H9 (cell line): ENCODE measurements around the gene MAN1B1. TPM values are rescaled to one million over a fixed set of nuclear protein-coding genes. Genes with fewer than 3 reads are reported as not detected.

Experiments used
- DNase-seq: peaks from one replicate; pipeline ENCODE4 v3.0.0-alpha.2; 2017
- H2AFZ ChIP-seq: one replicate; pipeline ENCODE4 v1.6.1; 2013; ENCODE audit warnings: mild to moderate bottlenecking, low read length, control low read depth, moderate library complexity
- H2AK5ac ChIP-seq: 2 replicates; pipeline ENCODE4 v1.6.1; 2013; ENCODE audit warnings: low read length, control low read depth, mixed read lengths; ENCODE audit not compliant: insufficient read length
- H2BK120ac ChIP-seq: one replicate; pipeline ENCODE4 v1.6.1; 2013; ENCODE audit warnings: low read depth, mild to moderate bottlenecking, low read length, control low read depth, inconsistent platforms; ENCODE audit not compliant: poor library complexity, severe bottlenecking
- H2BK12ac ChIP-seq: 2 replicates; pipeline ENCODE4 v1.6.1; 2013; ENCODE audit warnings: low read length, control low read depth, mixed read lengths, low read depth; ENCODE audit not compliant: insufficient read length
- H2BK15ac ChIP-seq: 2 replicates; pipeline ENCODE4 v1.6.1; 2013; ENCODE audit warnings: low read depth, low read length, control low read depth
- H2BK20ac ChIP-seq: one replicate; pipeline ENCODE4 v1.6.1; 2013; ENCODE audit warnings: low read depth, mild to moderate bottlenecking, low read length, control low read depth, inconsistent platforms; ENCODE audit not compliant: poor library complexity, severe bottlenecking
- H2BK5ac ChIP-seq: 2 replicates; pipeline ENCODE4 v1.6.1; 2013; ENCODE audit warnings: low read length, control low read depth, mixed read lengths; ENCODE audit not compliant: insufficient read length
- H3K14ac ChIP-seq: 2 replicates; pipeline ENCODE4 v1.6.1; 2013; ENCODE audit warnings: low read length, control low read depth; ENCODE audit not compliant: insufficient read depth
- H3K18ac ChIP-seq: 2 replicates; pipeline ENCODE4 v1.6.1; 2013; ENCODE audit warnings: low read depth, mild to moderate bottlenecking, mixed read lengths, low read length, control low read depth; ENCODE audit not compliant: insufficient read length
- H3K23ac ChIP-seq: 2 replicates; pipeline ENCODE4 v1.6.1; 2013; ENCODE audit warnings: low read length, control low read depth, mixed read lengths, low read depth; ENCODE audit not compliant: insufficient read length
- H3K23me2 ChIP-seq: 2 replicates; pipeline ENCODE4 v1.6.1; 2013; ENCODE audit warnings: low read depth, mild to moderate bottlenecking, mixed read lengths, low read length, control low read depth; ENCODE audit not compliant: insufficient read length, poor library complexity, severe bottlenecking
- H3K27ac ChIP-seq: 2 replicates; pipeline ENCODE4 v1.5.1; 2013; ENCODE audit warnings: low read length, control low read depth, mixed read lengths, low read depth; ENCODE audit not compliant: insufficient read length
- H3K27me3 ChIP-seq: 2 replicates; pipeline ENCODE4 v1.6.1; 2013; ENCODE audit warnings: low read length, control low read depth, inconsistent platforms; ENCODE audit not compliant: insufficient read depth
- H3K4ac ChIP-seq: 2 replicates; pipeline ENCODE4 v1.6.1; 2013; ENCODE audit warnings: low read depth, mild to moderate bottlenecking, control low read depth, inconsistent platforms, low read length, moderate library complexity
- H3K4me1 ChIP-seq: 2 replicates; pipeline ENCODE4 v1.6.1; 2013; ENCODE audit warnings: low read length, control low read depth, inconsistent platforms; ENCODE audit not compliant: insufficient read depth
- H3K4me2 ChIP-seq: 2 replicates; pipeline ENCODE4 v1.6.1; 2013; ENCODE audit warnings: low read length, control low read depth, mixed read lengths; ENCODE audit not compliant: insufficient read length, insufficient read depth
- H3K56ac ChIP-seq: 2 replicates; pipeline ENCODE4 v1.6.1; 2013; ENCODE audit warnings: low read depth, mild to moderate bottlenecking, mixed read lengths, low read length, control low read depth; ENCODE audit not compliant: insufficient read length
- H3K79me1 ChIP-seq: 2 replicates; pipeline ENCODE4 v1.6.1; 2013; ENCODE audit warnings: low read depth, mild to moderate bottlenecking, moderate library complexity, low read length, control low read depth, inconsistent platforms; ENCODE audit not compliant: insufficient read depth, poor library complexity, severe bottlenecking
- H3K79me2 ChIP-seq: 2 replicates; pipeline ENCODE4 v1.6.1; 2013; ENCODE audit warnings: low read length, control low read depth, inconsistent platforms; ENCODE audit not compliant: insufficient read depth
- H3K9ac ChIP-seq: 2 replicates; pipeline ENCODE4 v1.6.1; 2013; ENCODE audit warnings: low read length, control low read depth, mixed read lengths; ENCODE audit not compliant: insufficient read length; ENCODE audit errors: extremely low read depth
- H3K9me3 ChIP-seq: one replicate; pipeline ENCODE4 v1.6.1; 2013; ENCODE audit warnings: low read depth, low read length, inconsistent platforms; ENCODE audit not compliant: control insufficient read depth
- H3T11ph ChIP-seq: one replicate; pipeline ENCODE4 v1.6.1; 2013; ENCODE audit warnings: mild to moderate bottlenecking, low read length, control low read depth, inconsistent platforms
- H4K20me1 ChIP-seq: one replicate; pipeline ENCODE4 v1.6.1; 2013; ENCODE audit not compliant: control insufficient read depth, insufficient read length, insufficient read depth
- H4K5ac ChIP-seq: 2 replicates; pipeline ENCODE4 v1.6.1; 2013; ENCODE audit warnings: low read depth, mild to moderate bottlenecking, mixed read lengths, low read length, control low read depth; ENCODE audit not compliant: insufficient read length
- H4K8ac ChIP-seq: replicated peaks from 2 replicates; pipeline ENCODE4 v1.6.1; 2013; ENCODE audit warnings: low read length, control low read depth, mixed read lengths, low read depth; ENCODE audit not compliant: insufficient read length
- H4K91ac ChIP-seq: 2 replicates; pipeline ENCODE4 v1.6.1; 2013; ENCODE audit warnings: low read depth, mild to moderate bottlenecking, moderate library complexity, mixed read lengths, low read length, control low read depth; ENCODE audit not compliant: insufficient read length
- H3K27ac Mint-ChIP-seq, 3 experiments: 2 replicates in 2 of 3; 3 replicates in 1 of 3; pipeline ENCODE4 v1.8.0; 2020 to 2021; ENCODE audit warnings: mixed read lengths in 3 of 3, mild to moderate bottlenecking in 1 of 3, moderate library complexity in 1 of 3
- H3K27me3 Mint-ChIP-seq: 2 replicates; pipeline ENCODE4 v1.8.0; 2021; ENCODE audit warnings: low read depth, mild to moderate bottlenecking, moderate library complexity, mixed read lengths
- H3K36me3 Mint-ChIP-seq, 3 experiments: 2 replicates in 2 of 3; 3 replicates in 1 of 3; pipeline ENCODE4 v1.8.0; 2020 to 2021; ENCODE audit warnings: low read depth in 3 of 3, mixed read lengths in 3 of 3; ENCODE audit not compliant: insufficient read depth in 1 of 3
- H3K4me1 Mint-ChIP-seq, 2 experiments: 2 replicates each; pipeline ENCODE4 v1.8.0; 2020; ENCODE audit warnings: mixed read lengths in 2 of 2
- H3K4me3 Mint-ChIP-seq, 2 experiments: 2 replicates in 1 of 2; 3 replicates in 1 of 2; pipeline ENCODE4 v1.8.0; 2020 to 2021; ENCODE audit warnings: mild to moderate bottlenecking in 2 of 2, mixed read lengths in 2 of 2, moderate library complexity in 1 of 2
- H3K9me3 Mint-ChIP-seq, 2 experiments: 2 replicates in 1 of 2; 3 replicates in 1 of 2; pipeline ENCODE4 v1.8.0; 2020; ENCODE audit warnings: mild to moderate bottlenecking in 2 of 2, mixed read lengths in 2 of 2, moderate library complexity in 1 of 2
- CTCF ChIP-seq: fragments of 200-600 bp; sonication (generic); conservative IDR thresholded peaks from 3 replicates; pipeline ENCODE4 v1.8.0; 2021; ENCODE audit warnings: antibody characterized with exemption, mild to moderate bottlenecking
- WGBS: extraction: QIAGEN DNeasy Blood & Tissue Kit; methylation state at CpG from one replicate; pipeline ENCODE4 v1.1.7; 2013; ENCODE audit warnings: missing lambda C conversion rate, low lambda C conversion rate, mixed read lengths; ENCODE audit not compliant: insufficient read length; ENCODE audit errors: extremely low coverage; 5-methylcytosine and 5-hydroxymethylcytosine counted together
- total RNA-seq: library from RNA; stranded (reverse); gene quantifications from 2 replicates; pipeline ENCODE4 v1.2.1, GENCODE V29; 2021

MAN1B1 gene
- total RNA-seq, 1 experiment from 2014 or later = 34.9 TPM

- DNase-seq = no peak
- H3K23ac ChIP-seq = no peak overlapping the region
- no peak overlapping the region for H3K4me3 Mint-ChIP-seq
Observed at GRCh38 chr9:137097761-137098462, 11.1 kb downstream of the MAN1B1 start.

More at GRCh38 chr9:137097761-137098462, 11.1 kb downstream of the MAN1B1 start:
- Mint-ChIP-seq H3K4me1 (no peaks in the 10 kb centered on the region), H3K36me3 (peaks cover 12 to 35% (median 23%) of the 10 kb centered on the region in 3 experiments), H3K9me3 (peaks cover 0 to 4% of the 10 kb centered on the region in 2 experiments; a peak in 2 of 5 replicates), H3K27ac (no peak overlapping the region; a peak in 1 of 7 replicates), H3K27me3 (no peaks in the 10 kb centered on the region)
- Histone ChIP-seq H4K5ac (no peak overlapping the region), H3K9me3 (peaks cover 14% of the 10 kb centered on the region), H2BK5ac (no peak overlapping the region), H3K23me2 (no peaks in the 10 kb centered on the region), H4K8ac (no peak overlapping the region), H4K20me1 (no peaks in the 10 kb centered on the region), H3K27ac (no peak overlapping the region), H2BK15ac (no peak overlapping the region), H2AFZ (no peak overlapping the region), H2AK5ac (no peak overlapping the region), H3K79me2 (no peaks in the 10 kb centered on the region), H3K18ac (no peak overlapping the region), H3T11ph (no peak overlapping the region), H2BK20ac (no peak overlapping the region), H2BK12ac (no peak overlapping the region), H2BK120ac (no peak overlapping the region), H3K14ac (no peak overlapping the region), H3K56ac (no peak overlapping the region), H3K4ac (no peak overlapping the region), H3K27me3 (no peaks in the 10 kb centered on the region), H3K4me1 (no peaks in the 10 kb centered on the region), H3K9ac (no peak overlapping the region), H3K79me1 (no peaks in the 10 kb centered on the region), H4K91ac (no peak overlapping the region), H3K4me2 (no peak overlapping the region)
- no peak for TF ChIP-seq CTCF
- WGBS = no CpG with 5 or more reads among the region's 20 CpGs
